Naive B cell (primary cell): ENCODE measurements around the gene AGGF1. TPM values are rescaled to one million over a fixed set of nuclear protein-coding genes. Genes with fewer than 3 reads are reported as not detected.
"Not testable (repeated sequence)": the region's sequence is repeated elsewhere in the genome, so short reads cannot be mapped to it uniquely, and the experiment has no call there.

Experiments
- ATAC-seq, 2 donors: fragments of 150-1000 bp; cut with Tn5 transposase; 2 replicates each; pipeline ENCODE4 v1.10.0; 2021; ENCODE audit warnings: low read depth in 2 of 2, mild to moderate bottlenecking in 2 of 2, moderate library complexity in 2 of 2
- DNase-seq: peaks from one replicate; pipeline ENCODE4 v3.0.0; 2022
- H3K27ac Mint-ChIP-seq, 6 donors: one replicate each; pipeline ENCODE4 v1.8.0; 2020 to 2022; ENCODE audit warnings: mild to moderate bottlenecking in 6 of 6, mixed read lengths in 6 of 6, moderate library complexity in 5 of 6, inconsistent platforms in 2 of 6
- H3K27me3 Mint-ChIP-seq, 3 donors: one replicate each; pipeline ENCODE4 v1.8.0; 2021 to 2022; ENCODE audit warnings: mixed read lengths in 3 of 3, mild to moderate bottlenecking in 1 of 3
- H3K36me3 Mint-ChIP-seq, 2 donors: one replicate each; pipeline ENCODE4 v1.8.0; 2020 to 2022; ENCODE audit warnings: mixed read lengths in 2 of 2, inconsistent platforms in 1 of 2, mild to moderate bottlenecking in 1 of 2
- H3K4me1 Mint-ChIP-seq, 3 donors: one replicate each; pipeline ENCODE4 v1.8.0; 2020 to 2022; ENCODE audit warnings: mixed read lengths in 3 of 3, inconsistent platforms in 1 of 3, mild to moderate bottlenecking in 1 of 3, moderate library complexity in 1 of 3
- H3K4me3 Mint-ChIP-seq, 8 donors: one replicate each; pipeline ENCODE4 v1.8.0; 2020 to 2022; ENCODE audit warnings: mild to moderate bottlenecking in 8 of 8, mixed read lengths in 8 of 8, moderate library complexity in 8 of 8, inconsistent platforms in 2 of 8
- H3K9me3 Mint-ChIP-seq, 7 donors: one replicate each; pipeline ENCODE4 v1.8.0; 2020 to 2022; ENCODE audit warnings: mixed read lengths in 7 of 7, mild to moderate bottlenecking in 5 of 7, inconsistent platforms in 2 of 7, moderate library complexity in 1 of 7
- polyA plus RNA-seq, 6 donors: library from polyadenylated mRNA; unstranded; fragments of 300-500 nt; fragmentation: Illumina TruSeq; gene quantifications; one replicate each; pipeline ENCODE4 v1.2.3, GENCODE V29; 2021; ENCODE audit warnings: low read depth in 6 of 6

Gene AGGF1
- polyA plus RNA-seq, 6 donors from 2014 or later, result 15.9 to 33.1 (median 24.0) TPM

- ATAC-seq, result no peak
- Mint-ChIP-seq H3K36me3 (peaks cover 0 to 5% of the 10 kb centered on the region in 2 donors), H3K27ac (no peak overlapping the region), H3K4me1 (peaks cover 5 to 9% (median 8%) of the 10 kb centered on the region in 3 donors), H3K4me3 (no peak overlapping the region), H3K9me3 (no peaks in the 10 kb centered on the region), H3K27me3 (peaks cover 0 to 6% (median 0%) of the 10 kb centered on the region in 3 donors)
- DNase-seq, result no peak
These were observed 52.1 kb downstream of the AGGF1 start for GRCh38 chr5:77082280-77082679.

- Mint-ChIP-seq H3K4me1 (peaks cover 10 to 14% (median 14%) of the 10 kb centered on the region in 3 donors), H3K27ac (no peak overlapping the region), H3K9me3 (no peaks in the 10 kb centered on the region), H3K27me3 (peaks cover 0 to 6% (median 0%) of the 10 kb centered on the region in 3 donors), H3K4me3 (peak overlapping the region in 1 of 8 donors; percentile 8), H3K36me3 (peaks cover 0 to 5% of the 10 kb centered on the region in 2 donors)
- DNase-seq, result no peak
- no peak for ATAC-seq
These were observed 52.9 kb downstream of the AGGF1 start for GRCh38 chr5:77083088-77083487.

- Mint-ChIP-seq H3K27me3 (peaks cover 0 to 12% (median 8%) of the 10 kb centered on the region in 3 donors), H3K36me3 (no peaks in the 10 kb centered on the region), H3K9me3 (peaks cover 0 to 2% (median 0%) of the 10 kb centered on the region in 7 donors), H3K4me1 (peaks cover 14 to 16% (median 14%) of the 10 kb centered on the region in 3 donors), H3K4me3 (peak overlapping the region; percentile 83 to 96 (median 93)), H3K27ac (peak overlapping the region in 3 of 6 donors; percentile 45 to 83 (median 51))
- DNase-seq, result no peak
- no peak for ATAC-seq
These were observed 56.1 kb downstream of the AGGF1 start for GRCh38 chr5:77086368-77086688.

GRCh38 chr5:77086689-77087483, 56.7 kb downstream of the AGGF1 start, which contains the start of gene ZBED3:
TSS of gene ZBED3 (minus strand) at chr5:77087285. CDS start at chr5:77077878, 9,407 bp downstream.
- peak; percentile 40 for DNase-seq
- H3K36me3 Mint-ChIP-seq, result no peaks in the 10 kb centered on the region
- H3K4me1 Mint-ChIP-seq, result peaks cover 14 to 16% (median 14%) of the 10 kb centered on the region in 3 donors
- H3K4me3 Mint-ChIP-seq, result peak within 1 kb of the TSS; percentile 83 to 96 (median 93)
- peaks cover 0 to 12% (median 8%) of the 10 kb centered on the region in 3 donors for H3K27me3 Mint-ChIP-seq
- peak within 1 kb of the TSS; percentile 9 to 91 (median 76) for H3K27ac Mint-ChIP-seq
- H3K9me3 Mint-ChIP-seq, result peaks cover 0 to 2% (median 0%) of the 10 kb centered on the region in 7 donors
- peak; percentile 77 to 79 for ATAC-seq

GRCh38 chr5:77087484-77088261, 57.5 kb downstream of the AGGF1 start:
- H3K9me3 Mint-ChIP-seq, result peaks cover 0 to 2% (median 0%) of the 10 kb centered on the region in 7 donors
- no peak for DNase-seq
- H3K4me3 Mint-ChIP-seq, result peak overlapping the region; percentile 83 to 96 (median 93)
- H3K4me1 Mint-ChIP-seq, result peaks cover 14 to 16% (median 14%) of the 10 kb centered on the region in 3 donors
- H3K36me3 Mint-ChIP-seq, result no peaks in the 10 kb centered on the region
- H3K27ac Mint-ChIP-seq, result peak overlapping the region in 4 of 6 donors; percentile 45 to 91 (median 62)
- ATAC-seq, result peak in 1 of 2 donors; percentile 5
- peaks cover 0 to 12% (median 8%) of the 10 kb centered on the region in 3 donors for H3K27me3 Mint-ChIP-seq

- no peaks in the 10 kb centered on the region for H3K4me1 Mint-ChIP-seq
- peaks cover 0 to 1% (median 0%) of the 10 kb centered on the region in 7 donors for H3K9me3 Mint-ChIP-seq
- no peak overlapping the region for H3K4me3 Mint-ChIP-seq
- DNase-seq (no peak), ATAC-seq (no peak)
- no peak overlapping the region for H3K27ac Mint-ChIP-seq
- no peaks in the 10 kb centered on the region for H3K27me3 Mint-ChIP-seq
- no peaks in the 10 kb centered on the region for H3K36me3 Mint-ChIP-seq
These were observed 65.0 kb downstream of the AGGF1 start for GRCh38 chr5:77095189-77095588.

- H3K36me3 Mint-ChIP-seq, result no peaks in the 10 kb centered on the region
- no peak overlapping the region for H3K27ac Mint-ChIP-seq
- DNase-seq (no peak), ATAC-seq (no peak)
- H3K4me3 Mint-ChIP-seq, result no peak overlapping the region
- H3K4me1 Mint-ChIP-seq, result no peaks in the 10 kb centered on the region
- no peaks in the 10 kb centered on the region for H3K27me3 Mint-ChIP-seq
- no peaks in the 10 kb centered on the region for H3K9me3 Mint-ChIP-seq
These were observed 71.1 kb downstream of the AGGF1 start for GRCh38 chr5:77101298-77101697.

GRCh38 chr5:77102549-77102948, 72.3 kb downstream of the AGGF1 start:
- Mint-ChIP-seq H3K9me3 (peaks cover 0 to 7% (median 2%) of the 10 kb centered on the region in 7 donors), H3K36me3 (no peaks in the 10 kb centered on the region), H3K4me3 (no peak overlapping the region), H3K27ac (no peak overlapping the region), H3K27me3 (no peaks in the 10 kb centered on the region), H3K4me1 (no peaks in the 10 kb centered on the region)
- DNase-seq (no peak), ATAC-seq (no peak)

- no peaks in the 10 kb centered on the region for H3K36me3 Mint-ChIP-seq
- H3K27ac Mint-ChIP-seq, result no peak overlapping the region
- ATAC-seq (no peak), DNase-seq (no peak)
- H3K9me3 Mint-ChIP-seq, result peaks cover 0 to 7% (median 2%) of the 10 kb centered on the region in 7 donors
- H3K27me3 Mint-ChIP-seq, result no peaks in the 10 kb centered on the region
- H3K4me3 Mint-ChIP-seq, result peak overlapping the region in 1 of 8 donors; percentile 35
- H3K4me1 Mint-ChIP-seq, result no peaks in the 10 kb centered on the region
These were observed 73.3 kb downstream of the AGGF1 start for GRCh38 chr5:77103457-77103856.

- H3K27me3 Mint-ChIP-seq, result no peaks in the 10 kb centered on the region
- DNase-seq (no peak), ATAC-seq (no peak)
- no peak overlapping the region for H3K27ac Mint-ChIP-seq
- H3K36me3 Mint-ChIP-seq, result no peaks in the 10 kb centered on the region
- no peak overlapping the region for H3K4me3 Mint-ChIP-seq
- no peaks in the 10 kb centered on the region for H3K4me1 Mint-ChIP-seq
- H3K9me3 Mint-ChIP-seq, result peaks cover 0 to 7% (median 2%) of the 10 kb centered on the region in 7 donors
These were observed 74.6 kb downstream of the AGGF1 start for GRCh38 chr5:77104813-77105212.

GRCh38 chr5:77107035-77107434, 76.8 kb downstream of the AGGF1 start:
- DNase-seq, H3K9me3 Mint-ChIP-seq, ATAC-seq, H3K27ac Mint-ChIP-seq, H3K4me1 Mint-ChIP-seq, H3K4me3 Mint-ChIP-seq, H3K27me3 Mint-ChIP-seq, H3K36me3 Mint-ChIP-seq: not testable (repeated sequence)
